GM19023 (cell line): ENCODE data around the gene AKR1C3.
"Not testable (repeated sequence)": the region's sequence is repeated elsewhere in the genome, so short reads cannot be mapped to it uniquely, and the experiment has no call there.

Source experiments
- ATAC-seq: cut with Tn5 transposase; IDR thresholded peaks from one replicate; pipeline ENCODE4 v1.9.1; 2021; ENCODE audit warnings: mild to moderate bottlenecking, moderate library complexity; ENCODE audit not compliant: unreplicated experiment

Gene AKR1C3

GRCh38 chr10:5088703-5089261 lies 5.4 kb upstream of the AKR1C3 start:
- ATAC-seq = no peak

DNA sequence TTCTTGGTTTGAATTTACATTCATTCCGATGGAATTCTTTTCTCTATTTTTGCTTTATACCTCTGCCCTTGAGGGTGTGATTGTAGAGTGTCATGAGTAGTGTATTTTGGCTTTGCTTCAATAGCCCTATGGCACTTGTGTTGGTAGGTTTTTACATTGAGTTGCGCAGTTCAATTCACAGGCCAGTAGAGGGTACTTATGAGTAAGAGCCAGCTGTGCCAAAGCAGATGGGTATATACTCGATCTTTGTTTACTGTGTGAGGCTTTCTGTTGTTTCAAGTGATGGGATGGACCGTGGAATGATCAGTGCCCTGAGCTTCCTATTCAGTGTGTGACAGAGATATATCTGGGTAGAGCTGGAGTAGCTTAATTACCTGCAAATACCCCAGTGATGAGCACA lies 4.3 kb upstream of the AKR1C3 start:
- no peak for ATAC-seq

DNA sequence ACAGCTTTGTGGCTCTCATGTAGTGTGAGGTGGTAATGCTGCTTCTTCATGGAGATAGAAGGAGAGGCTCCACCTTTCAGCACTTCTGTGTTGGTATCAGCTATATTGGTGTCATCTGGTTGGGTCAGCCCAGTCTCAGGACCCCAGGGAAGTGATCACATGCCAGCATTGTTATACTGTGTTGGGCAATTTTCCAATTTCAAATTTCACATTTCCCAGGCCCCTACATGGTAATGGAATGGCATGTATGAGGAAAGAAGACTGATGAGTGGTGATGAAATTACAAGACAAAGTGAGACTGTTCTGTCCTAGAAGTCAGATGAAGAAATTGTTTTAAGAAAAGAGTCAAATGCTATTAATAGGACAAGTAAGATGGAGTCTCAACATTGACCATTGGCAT lies 3.7 kb upstream of the AKR1C3 start:
- ATAC-seq = no peak

DNA sequence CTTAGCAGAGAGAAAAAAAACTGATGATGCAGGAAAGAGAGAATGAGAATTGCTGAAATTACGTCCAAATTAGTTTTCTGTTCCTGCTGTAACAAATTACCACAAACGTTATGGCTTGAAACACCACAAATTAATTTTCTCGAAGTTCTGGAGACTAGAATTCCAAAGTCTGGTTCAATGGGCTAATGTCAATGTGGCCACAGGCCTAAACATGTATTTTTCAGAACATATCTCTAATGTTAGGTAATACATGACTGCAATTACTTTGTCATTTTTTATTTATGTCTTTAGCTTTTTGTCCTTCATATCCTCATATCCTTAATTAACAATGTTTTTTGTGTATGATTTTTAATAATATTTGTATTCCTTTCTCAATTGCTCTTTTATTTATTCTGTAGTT lies 3.0 kb upstream of the AKR1C3 start:
- no peak for ATAC-seq

- ATAC-seq = no peak
Observed at GRCh38 chr10:5092375-5092774, 1.8 kb upstream of the AKR1C3 start.

DNA sequence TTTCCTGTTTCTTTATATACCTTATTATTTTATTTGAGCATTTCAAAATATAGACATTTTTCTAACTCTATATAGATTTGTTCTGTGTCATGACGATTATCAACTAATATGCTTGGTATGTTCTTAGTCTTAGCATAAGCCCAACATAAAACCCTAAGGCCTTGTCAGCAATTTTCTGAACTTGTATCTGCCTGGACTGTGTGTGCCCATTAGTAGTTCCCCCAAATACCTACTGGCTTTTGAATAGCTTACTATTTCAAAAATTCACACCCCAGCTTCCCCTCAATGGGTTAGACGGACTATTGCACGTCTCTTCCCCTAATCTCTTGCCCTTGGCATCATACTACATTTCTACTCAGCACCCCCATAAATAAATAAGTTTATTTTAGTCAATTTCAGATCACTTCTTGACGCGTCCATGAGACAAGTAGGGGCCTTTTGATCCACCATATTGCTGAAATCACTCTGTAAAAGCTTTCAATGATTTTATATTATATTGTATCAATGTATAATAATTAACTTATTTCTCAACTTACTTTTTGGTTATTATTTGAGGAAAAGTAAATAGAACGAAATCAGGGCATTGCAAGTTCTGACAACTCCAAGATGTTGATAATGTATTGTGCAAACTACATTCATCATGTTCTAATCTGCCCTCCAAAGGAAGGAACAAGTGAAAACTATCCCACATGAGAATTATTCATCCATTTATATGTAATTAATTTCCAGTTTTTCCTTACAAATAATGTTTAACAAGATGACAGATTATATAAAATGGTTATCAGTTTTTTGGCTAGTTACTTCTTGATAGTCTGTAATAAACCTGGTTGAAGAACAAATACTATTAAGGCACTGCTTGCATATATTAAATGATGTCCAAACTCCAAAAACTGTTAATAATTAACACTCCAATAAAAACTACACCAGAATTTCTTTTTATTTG lies 1.1 kb upstream of the AKR1C3 start:
- ATAC-seq = no peak

GRCh38 chr10:5095687-5096086 lies 1.5 kb downstream of the AKR1C3 start:
- no peak for ATAC-seq

DNA sequence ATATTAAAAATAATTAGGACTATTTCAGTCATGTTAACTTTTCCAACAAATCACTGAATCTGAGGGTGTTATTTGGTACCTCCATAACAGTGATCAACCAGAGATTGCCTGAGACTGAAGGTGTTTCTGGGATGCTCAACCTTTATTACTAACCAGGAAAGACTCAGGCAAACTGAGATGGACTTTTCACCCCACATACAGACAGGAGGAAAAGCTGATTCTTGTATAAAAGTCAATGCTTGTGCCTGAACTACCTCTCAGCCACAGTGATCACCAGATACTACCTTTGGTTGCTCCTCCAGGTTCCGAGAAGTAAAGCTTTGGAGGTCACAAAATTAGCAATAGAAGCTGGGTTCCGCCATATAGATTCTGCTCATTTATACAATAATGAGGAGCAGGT lies 1.9 kb downstream of the AKR1C3 start:
- ATAC-seq = no peak

DNA sequence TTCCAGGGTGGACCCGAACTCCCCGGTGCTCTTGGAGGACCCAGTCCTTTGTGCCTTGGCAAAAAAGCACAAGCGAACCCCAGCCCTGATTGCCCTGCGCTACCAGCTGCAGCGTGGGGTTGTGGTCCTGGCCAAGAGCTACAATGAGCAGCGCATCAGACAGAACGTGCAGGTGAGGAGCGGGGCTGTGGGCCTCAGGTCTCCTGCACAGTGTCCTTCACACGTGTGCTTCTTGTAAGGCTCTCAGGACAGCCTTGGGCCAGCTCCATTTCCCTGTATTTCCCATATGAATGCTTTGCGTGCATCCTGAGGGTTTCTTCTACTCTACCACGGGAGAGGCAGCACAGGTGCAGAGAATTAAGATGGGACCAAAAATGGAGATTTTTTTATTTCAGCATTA lies 8.3 kb downstream of the AKR1C3 start:
- not testable (repeated sequence) for ATAC-seq

DNA sequence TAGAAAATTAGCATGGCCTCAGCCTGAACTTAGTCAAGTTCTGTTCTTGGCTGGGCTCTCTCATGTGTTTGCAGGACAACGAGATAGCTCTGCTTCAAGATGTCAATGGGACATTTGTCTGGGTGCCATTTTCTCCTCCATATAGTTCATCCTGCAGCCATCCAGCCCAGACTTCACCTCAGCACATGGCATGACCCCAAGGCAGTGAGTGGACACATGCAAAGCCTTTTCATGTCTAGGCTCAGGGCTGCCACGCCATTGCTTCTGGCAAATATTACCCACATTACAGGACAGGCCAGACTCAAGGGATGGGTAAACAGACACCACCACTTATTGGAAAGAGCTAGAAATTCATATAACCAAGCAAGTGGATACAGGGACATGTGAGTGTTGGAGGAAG lies 9.3 kb downstream of the AKR1C3 start:
- no peak for ATAC-seq

DNA sequence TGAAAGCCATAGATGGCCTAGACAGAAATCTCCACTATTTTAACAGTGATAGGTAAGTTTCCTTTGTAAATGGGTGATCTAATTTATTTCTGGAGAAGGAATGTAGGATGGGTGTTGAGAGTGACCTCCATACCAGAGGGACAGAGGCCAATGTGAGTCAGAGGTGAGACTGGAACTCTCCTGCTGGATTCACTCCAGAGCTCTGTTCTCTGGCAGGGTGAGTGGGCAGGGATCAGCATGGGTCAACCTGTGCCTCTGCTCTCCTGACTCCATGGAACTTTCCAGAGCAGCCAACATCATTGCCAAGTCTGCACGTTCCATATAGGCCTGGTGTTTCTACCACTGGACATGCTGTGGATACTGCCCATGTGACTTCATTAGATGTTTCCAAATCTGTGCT lies 11.4 kb downstream of the AKR1C3 start:
- no peak for ATAC-seq

- ATAC-seq = no peak
Observed at GRCh38 chr10:5106553-5106952, 12.3 kb downstream of the AKR1C3 start.

DNA sequence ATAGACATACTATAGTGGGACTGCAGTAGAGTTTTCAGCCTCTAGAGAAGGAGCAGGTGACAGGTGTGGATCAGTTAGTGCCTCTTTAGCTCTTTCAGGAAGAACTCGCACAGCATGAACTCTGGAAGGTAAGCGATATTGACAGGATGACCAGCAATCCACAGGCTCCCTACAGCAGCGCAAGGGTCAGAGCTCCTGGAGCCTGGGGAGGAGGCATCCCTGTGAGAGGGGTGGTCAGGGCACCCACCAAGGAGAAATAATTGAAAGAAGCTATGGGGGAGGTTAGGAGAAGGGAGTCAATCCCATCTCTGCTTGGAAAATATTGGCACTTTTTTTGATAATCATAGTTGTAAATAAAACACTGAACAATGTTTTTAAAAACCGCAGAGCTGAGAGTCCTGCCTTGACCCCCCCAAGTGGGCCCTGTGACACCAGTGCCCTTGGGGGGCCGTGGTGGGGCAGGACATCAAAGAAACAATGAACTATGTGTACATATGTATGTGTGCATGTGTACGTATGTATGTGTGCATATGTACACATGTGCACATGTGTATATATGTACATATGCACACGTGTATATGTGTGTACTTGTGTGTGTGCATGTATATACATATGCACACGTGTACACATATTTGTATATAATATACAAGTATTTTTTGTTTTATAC lies 13.8 kb downstream of the AKR1C3 start:
- no peak for ATAC-seq

GRCh38 chr10:5108658-5109416 lies 14.6 kb downstream of the AKR1C3 start:
- no peak for ATAC-seq

- ATAC-seq = not testable (repeated sequence)
Observed at GRCh38 chr10:5109861-5110260, 15.6 kb downstream of the AKR1C3 start.

DNA sequence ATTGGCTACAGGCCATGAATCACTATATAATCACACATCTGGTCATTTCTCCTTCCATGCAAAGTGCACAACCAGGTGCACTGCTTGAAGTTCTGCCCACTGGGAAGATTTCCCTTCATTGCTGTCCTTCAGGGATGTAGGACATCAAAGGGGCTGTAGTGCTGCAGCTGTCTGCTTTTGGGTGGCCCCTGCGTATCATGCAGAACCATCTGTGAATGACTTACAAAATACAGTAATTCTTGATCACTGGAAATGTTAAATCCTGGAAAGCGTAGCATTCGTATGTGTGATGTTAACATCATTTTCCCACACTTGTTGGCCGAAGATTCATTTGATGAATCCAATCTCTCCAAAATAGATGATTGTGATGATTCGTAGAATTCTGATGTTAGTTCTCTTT lies 22.4 kb downstream of the AKR1C3 start:
- no peak for ATAC-seq

GRCh38 chr10:5117026-5117425 lies 22.8 kb downstream of the AKR1C3 start:
- no peak for ATAC-seq

DNA sequence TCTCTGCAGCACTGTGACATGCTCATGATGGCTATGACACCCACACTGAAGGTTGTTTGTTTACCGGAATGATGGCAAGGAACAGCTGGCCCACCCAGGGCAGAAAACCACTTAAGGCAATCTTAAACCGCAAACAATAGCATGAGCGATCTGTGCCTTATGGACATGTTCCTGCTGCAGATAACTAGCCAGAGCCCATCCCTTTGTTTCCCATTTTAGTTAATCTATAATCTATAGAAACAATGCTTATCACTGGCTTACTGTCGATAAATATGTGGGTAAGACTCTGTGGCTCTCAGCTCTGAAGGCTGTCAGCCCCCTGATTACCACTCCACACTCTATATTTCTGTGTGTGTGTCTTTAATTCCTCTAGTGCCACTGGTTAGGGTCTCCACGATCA lies 25.8 kb downstream of the AKR1C3 start:
- ATAC-seq = not testable (repeated sequence)

- ATAC-seq = no peak
Observed at GRCh38 chr10:5123886-5124285, 29.7 kb downstream of the AKR1C3 start.

DNA sequence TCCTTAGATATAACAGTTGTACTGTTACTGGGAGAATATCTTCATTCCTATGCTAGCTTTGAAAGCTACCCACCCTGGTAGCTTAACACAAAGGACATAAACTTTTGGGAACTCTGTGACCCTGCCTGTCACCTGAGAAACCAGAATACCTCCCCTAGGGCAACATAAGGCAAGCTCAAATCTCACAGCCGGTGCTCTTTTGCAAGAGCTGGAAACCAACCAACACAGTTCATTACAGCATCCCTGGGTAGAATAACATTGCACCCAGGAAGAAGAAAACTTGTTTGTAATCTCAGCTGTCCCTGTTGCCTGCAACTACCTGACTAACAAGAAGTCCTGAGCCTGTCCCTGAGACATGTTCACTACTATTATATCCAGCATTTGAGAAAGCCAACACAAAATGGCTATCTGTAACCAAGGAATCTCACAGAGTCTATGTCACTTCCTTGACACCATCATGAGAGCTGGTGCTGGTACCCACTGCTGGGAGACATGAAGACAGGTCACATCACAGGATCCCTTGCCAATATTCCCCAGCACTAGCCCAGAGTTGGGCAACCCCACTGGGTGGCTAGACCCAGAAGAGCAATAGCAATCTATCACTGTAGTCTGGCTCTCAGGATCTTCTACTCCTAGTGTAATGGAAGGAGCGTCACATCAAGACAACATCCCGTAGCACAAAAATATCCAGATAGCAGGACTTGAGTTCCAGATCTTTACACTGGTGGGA lies 31.3 kb downstream of the AKR1C3 start:
- ATAC-seq = no peak

DNA sequence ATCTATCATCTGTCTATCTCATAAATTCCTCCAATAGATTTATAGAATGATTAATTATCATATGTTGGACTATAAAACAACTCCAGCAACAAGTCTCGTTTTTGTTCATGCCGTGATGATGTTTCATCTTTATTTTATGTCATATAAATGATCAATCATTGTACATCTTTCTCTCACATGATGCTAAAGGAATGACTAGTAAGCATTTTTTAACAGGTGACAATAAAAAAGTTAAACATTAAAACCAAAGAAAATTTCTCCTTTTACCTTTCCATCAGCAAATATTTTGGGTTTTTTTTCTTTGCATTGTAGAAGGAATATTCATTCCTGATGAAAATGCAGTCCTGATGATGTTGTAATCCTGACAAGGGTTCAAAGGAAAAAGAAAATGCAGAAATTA lies 41.4 kb downstream of the AKR1C3 start:
- ATAC-seq = no peak
